HEK293 (cell line): ENCODE measurements around the gene OSBP2.

Source experiments
- BCL6B ChIP-seq: fragments of 450-650 bp; formaldehyde crosslinking; IDR thresholded peaks from 2 replicates; pipeline ENCODE4 v1.5.1; 2017; ENCODE audit warnings: missing biosample characterization, missing genetic modification characterization
- KLF1 ChIP-seq: fragments of 450-650 bp; formaldehyde crosslinking; IDR thresholded peaks from 2 replicates; pipeline ENCODE4 v1.5.1; 2016; ENCODE audit warnings: missing biosample characterization, missing genetic modification characterization
- PBX3 ChIP-seq: sonication (generic); formaldehyde crosslinking; IDR thresholded peaks from 2 replicates; pipeline ENCODE4 v1.8.1; 2022; ENCODE audit warnings: mild to moderate bottlenecking, moderate library complexity, missing genetic modification reagents
- PRDM1 ChIP-seq: fragments of 450-650 bp; formaldehyde crosslinking; IDR thresholded peaks from 2 replicates; pipeline ENCODE4; 2016; ENCODE audit warnings: missing biosample characterization, missing genetic modification characterization
- PRDM6 ChIP-seq: fragments of 450-650 bp; formaldehyde crosslinking; IDR thresholded peaks from 2 replicates; pipeline ENCODE4 v1.5.1; 2017; ENCODE audit warnings: missing biosample characterization, missing genetic modification characterization
- SETDB1 ChIP-seq: IDR thresholded peaks from one replicate; pipeline ENCODE4 v1.6.1; 2017; ENCODE audit warnings: mild to moderate bottlenecking, low read length, moderate library complexity, mixed read lengths; ENCODE audit not compliant: insufficient read length
- SP2 ChIP-seq: fragments of 450-650 bp; formaldehyde crosslinking; IDR thresholded peaks from 2 replicates; pipeline ENCODE4 v1.5.1; 2016; ENCODE audit warnings: missing biosample characterization, missing genetic modification characterization
- YY1 ChIP-seq: fragments of 450-650 bp; formaldehyde crosslinking; IDR thresholded peaks from 2 replicates; pipeline ENCODE4 v1.5.1; 2018; ENCODE audit warnings: missing biosample characterization, missing genetic modification characterization
- ZBTB11 ChIP-seq: fragments of 450-650 bp; formaldehyde crosslinking; conservative IDR thresholded peaks from 2 replicates; pipeline ENCODE4 v1.5.1; 2016; ENCODE audit warnings: low read depth, missing biosample characterization, missing genetic modification characterization
- ZBTB26 ChIP-seq: fragments of 450-650 bp; formaldehyde crosslinking; optimal IDR thresholded peaks from 2 replicates; pipeline ENCODE3; 2016; ENCODE audit warnings: missing biosample characterization, mild to moderate bottlenecking, missing genetic modification characterization
- ZEB2 ChIP-seq: fragments of 450-650 bp; formaldehyde crosslinking; IDR thresholded peaks from 2 replicates; pipeline ENCODE4 v1.5.1; 2016; ENCODE audit warnings: missing biosample characterization, missing genetic modification characterization
- ZNF2 ChIP-seq: fragments of 450-650 bp; formaldehyde crosslinking; IDR thresholded peaks from 2 replicates; pipeline ENCODE4 v1.5.1; 2016; ENCODE audit warnings: missing biosample characterization, missing genetic modification characterization
- ZNF202 ChIP-seq: fragments of 450-650 bp; formaldehyde crosslinking; IDR thresholded peaks from 2 replicates; pipeline ENCODE4 v1.5.1; 2016; ENCODE audit warnings: missing biosample characterization, missing genetic modification characterization, borderline replicate concordance
- ZNF274 ChIP-seq, 2 experiments: fragments of 200-500 bp in 1 of 2; fragments of 450-650 bp in 1 of 2; sonication (Bioruptor generic) in 1 of 2; formaldehyde crosslinking in 1 of 2; IDR thresholded peaks; 2 replicates each; pipeline versions ENCODE4 v1.5.1 to v1.6.1; 2014 to 2016; ENCODE audit warnings: borderline replicate concordance in 1 of 2, inconsistent platforms in 1 of 2, low read length in 1 of 2, missing biosample characterization in 1 of 2, missing genetic modification characterization in 1 of 2
- ZNF324 ChIP-seq: fragments of 450-650 bp; formaldehyde crosslinking; IDR thresholded peaks from 2 replicates; pipeline ENCODE4 v1.5.1; 2016; ENCODE audit warnings: missing biosample characterization, missing genetic modification characterization
- ZNF335 ChIP-seq: fragments of 450-650 bp; formaldehyde crosslinking; conservative IDR thresholded peaks from 2 replicates; pipeline ENCODE4 v1.5.1; 2016; ENCODE audit warnings: missing biosample characterization, missing genetic modification characterization
- ZNF391 ChIP-seq: fragments of 450-650 bp; formaldehyde crosslinking; IDR thresholded peaks from 2 replicates; pipeline ENCODE4 v1.5.1; 2016; ENCODE audit warnings: low read depth, missing biosample characterization, missing genetic modification characterization, borderline replicate concordance
- ZNF48 ChIP-seq: fragments of 450-650 bp; formaldehyde crosslinking; IDR thresholded peaks from 2 replicates; pipeline ENCODE4 v1.5.1; 2016; ENCODE audit warnings: missing biosample characterization, missing genetic modification characterization
- ZNF488 ChIP-seq: fragments of 450-650 bp; formaldehyde crosslinking; IDR thresholded peaks from 2 replicates; pipeline ENCODE4 v1.5.1; 2016; ENCODE audit warnings: missing biosample characterization, missing genetic modification characterization
- ZNF513 ChIP-seq: fragments of 450-650 bp; IDR thresholded peaks from 2 replicates; pipeline ENCODE4 v1.5.1; 2018; ENCODE audit warnings: missing biosample characterization, missing genetic modification characterization
- ZNF544 ChIP-seq: fragments of 450-650 bp; formaldehyde crosslinking; IDR thresholded peaks from 2 replicates; pipeline ENCODE4 v1.5.0; 2017; ENCODE audit warnings: missing biosample characterization, missing genetic modification characterization
- ZNF629 ChIP-seq: fragments of 450-650 bp; formaldehyde crosslinking; IDR thresholded peaks from 2 replicates; pipeline ENCODE4 v1.5.1; 2017; ENCODE audit warnings: missing biosample characterization, missing genetic modification characterization
- ZNF707 ChIP-seq: fragments of 450-650 bp; formaldehyde crosslinking; IDR thresholded peaks from 2 replicates; pipeline ENCODE4 v1.5.1; 2016; ENCODE audit warnings: missing biosample characterization, missing genetic modification characterization
- ZNF837 ChIP-seq: fragments of 450-650 bp; formaldehyde crosslinking; IDR thresholded peaks from 2 replicates; pipeline ENCODE4 v1.5.1; 2016; ENCODE audit warnings: missing biosample characterization, missing genetic modification characterization
- ZXDB ChIP-seq: fragments of 450-650 bp; formaldehyde crosslinking; IDR thresholded peaks from 2 replicates; pipeline ENCODE4 v1.5.1; 2016; ENCODE audit warnings: missing biosample characterization, missing genetic modification characterization

Gene OSBP2

GRCh38 chr22:30667494-30668385 is 26.9 kb upstream of the OSBP2 start, which contains the start of gene DUSP18 (continued):
- TF ChIP-seq PRDM6 (tag by site-specific recombination) (no peak), ZNF202 (tag by site-specific recombination) (no peak), ZBTB26 (tag by site-specific recombination) (peak; percentile 92), ZNF48 (tag by site-specific recombination) (no peak), ZBTB11 (0 out of 2 replicates have a peak, but pooled peaks have one; percentile 13), ZNF324 (tag by site-specific recombination) (0 out of 2 replicates have a peak, but pooled peaks have one; percentile 39), ZNF544 (no peak), ZNF837 (no peak), SETDB1 (no peak), ZNF274 (IDR thresholded peaks at IDR 0.05; ENCODE audit: low read length) (no peak), ZNF274 (tag by site-specific recombination; IDR thresholded peaks at IDR 0.05; ENCODE audit: borderline replicate concordance) (no peak), ZEB2 (tag by site-specific recombination) (peak; percentile 83; the same call in 1 of the 2 replicates), YY1 (tag by site-specific recombination) (peak; percentile 90), ZNF629 (tag by site-specific recombination) (peak; percentile 54; the same call in 1 of the 2 replicates), PBX3 (CRISPR knock-in tag) (peak; percentile 92; the same call in 1 of the 2 replicates), ZNF391 (peak; percentile 52; the same call in 1 of the 2 replicates), ZNF513 (tag by site-specific recombination) (no peak), ZXDB (peak; percentile 83), KLF1 (peak; percentile 83), ZNF335 (tag by site-specific recombination) (peak; percentile 84), ZNF2 (tag by site-specific recombination) (no peak), ZNF488 (no peak), ZNF707 (no peak), PRDM1 (tag by site-specific recombination) (no peak), BCL6B (tag by site-specific recombination) (no peak), SP2 (tag by site-specific recombination) (peak; percentile 72)
